Stimulated activated CD4-positive, alpha-beta T cell treated with anti-CD3 and anti-CD28 coated beads, Interleukin-12 subunit alpha, Interleukin-12 subunit beta, amount 100 ng/mL, for 48 hours (primary cell): ENCODE results near the gene FOLR2.
"Not testable (repeated sequence)": the region's sequence is repeated elsewhere in the genome, so short reads cannot be mapped to it uniquely, and the experiment has no call there.

Source experiments
- DNase-seq, 3 donors: peaks; one replicate each; pipeline ENCODE4 v3.0.0-alpha.2; 2020; ENCODE audit warnings: low read depth in 2 of 3, low spot score in 1 of 3

Gene FOLR2

GRCh38 chr11:72204886-72205285 lies 11.7 kb upstream of the FOLR2 start:
- no peak for DNase-seq

DNA sequence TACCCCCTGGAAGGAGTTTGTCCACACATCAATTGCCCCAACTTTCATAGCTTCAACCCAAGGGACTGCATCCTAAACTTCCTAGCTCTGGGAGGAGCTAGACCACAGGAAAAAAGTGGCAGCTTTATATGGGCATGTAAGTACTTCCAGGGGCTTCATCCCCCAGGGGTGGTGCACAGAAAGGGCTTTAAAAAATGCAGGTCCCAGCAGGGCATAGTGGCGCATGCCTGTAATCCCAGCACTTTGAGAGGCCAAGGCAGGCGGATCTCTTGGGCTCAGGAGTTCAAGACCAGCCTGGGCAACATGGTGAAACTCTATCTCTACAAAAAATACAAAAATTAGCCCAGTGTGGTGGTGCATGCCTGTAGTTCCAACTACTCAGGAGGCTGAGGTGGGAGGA lies 9.8 kb upstream of the FOLR2 start:
- not testable (repeated sequence) for DNase-seq

GRCh38 chr11:72208281-72208680 lies 8.3 kb upstream of the FOLR2 start:
- no peak for DNase-seq

DNA sequence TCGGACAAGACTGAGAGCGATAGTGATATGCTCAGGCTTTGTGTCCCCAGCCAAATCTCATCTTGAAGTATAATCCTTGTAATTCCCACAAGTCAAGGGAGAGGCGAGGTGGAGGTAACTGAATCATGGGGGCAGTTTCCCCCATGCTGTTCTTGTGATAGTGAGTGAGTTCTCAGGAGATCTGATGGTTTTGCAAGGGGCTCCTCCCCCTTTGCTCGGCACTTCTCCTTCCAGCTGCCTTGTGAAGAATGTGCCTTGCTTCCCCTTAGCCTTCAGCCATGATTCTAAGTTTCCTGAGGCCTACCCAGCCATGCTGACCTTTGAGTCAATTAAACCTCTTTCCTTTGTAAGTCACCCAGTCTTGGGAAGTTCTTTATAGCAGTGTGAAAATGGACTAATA lies 7.5 kb upstream of the FOLR2 start:
- DNase-seq: no peak

GRCh38 chr11:72217841-72218240 lies 1.2 kb downstream of the FOLR2 start:
- DNase-seq: no peak

DNA sequence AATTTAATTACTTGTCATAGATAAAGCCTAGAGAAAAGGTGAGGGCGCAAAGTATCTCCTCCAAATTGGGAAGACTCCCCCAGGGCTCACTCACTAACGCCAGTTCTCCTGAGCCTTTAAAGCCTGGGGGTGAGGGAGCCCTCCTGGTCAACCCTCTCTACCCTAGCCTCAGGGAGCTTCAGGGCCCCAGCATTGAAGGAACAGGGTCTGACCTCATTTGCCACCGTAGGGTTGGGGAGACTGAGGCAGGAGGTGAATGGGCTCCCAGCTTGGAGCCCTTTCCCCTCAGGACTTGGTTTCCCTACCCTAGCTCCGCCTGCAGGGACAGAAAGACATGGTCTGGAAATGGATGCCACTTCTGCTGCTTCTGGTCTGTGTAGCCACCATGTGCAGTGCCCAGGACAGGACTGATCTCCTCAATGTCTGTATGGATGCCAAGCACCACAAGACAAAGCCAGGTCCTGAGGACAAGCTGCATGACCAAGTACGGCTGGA lies 1.7 kb downstream of the FOLR2 start:
- no peak for DNase-seq

DNA sequence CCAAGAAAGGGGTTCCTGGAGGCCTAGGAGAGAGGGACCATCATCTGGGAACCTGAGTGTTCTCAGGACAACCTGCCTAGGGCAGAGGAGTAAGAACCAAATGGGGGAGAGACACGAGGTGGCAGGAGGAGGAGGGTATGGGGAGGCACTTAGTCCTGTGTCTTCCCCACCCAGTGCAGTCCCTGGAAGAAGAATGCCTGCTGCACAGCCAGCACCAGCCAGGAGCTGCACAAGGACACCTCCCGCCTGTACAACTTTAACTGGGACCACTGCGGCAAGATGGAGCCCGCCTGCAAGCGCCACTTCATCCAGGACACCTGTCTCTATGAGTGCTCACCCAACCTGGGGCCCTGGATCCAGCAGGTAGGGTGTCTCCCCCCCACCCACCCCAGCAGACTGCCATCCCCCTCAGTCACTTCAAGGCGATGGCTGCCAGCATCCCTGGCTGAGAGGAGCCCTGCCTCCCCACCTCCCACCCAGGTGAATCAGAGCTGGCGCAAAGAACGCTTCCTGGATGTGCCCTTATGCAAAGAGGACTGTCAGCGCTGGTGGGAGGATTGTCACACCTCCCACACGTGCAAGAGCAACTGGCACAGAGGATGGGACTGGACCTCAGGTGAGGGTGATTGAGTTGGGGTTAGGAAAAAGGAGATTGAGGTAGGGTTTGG lies 4.2 kb downstream of the FOLR2 start:
- DNase-seq: no peak

DNA sequence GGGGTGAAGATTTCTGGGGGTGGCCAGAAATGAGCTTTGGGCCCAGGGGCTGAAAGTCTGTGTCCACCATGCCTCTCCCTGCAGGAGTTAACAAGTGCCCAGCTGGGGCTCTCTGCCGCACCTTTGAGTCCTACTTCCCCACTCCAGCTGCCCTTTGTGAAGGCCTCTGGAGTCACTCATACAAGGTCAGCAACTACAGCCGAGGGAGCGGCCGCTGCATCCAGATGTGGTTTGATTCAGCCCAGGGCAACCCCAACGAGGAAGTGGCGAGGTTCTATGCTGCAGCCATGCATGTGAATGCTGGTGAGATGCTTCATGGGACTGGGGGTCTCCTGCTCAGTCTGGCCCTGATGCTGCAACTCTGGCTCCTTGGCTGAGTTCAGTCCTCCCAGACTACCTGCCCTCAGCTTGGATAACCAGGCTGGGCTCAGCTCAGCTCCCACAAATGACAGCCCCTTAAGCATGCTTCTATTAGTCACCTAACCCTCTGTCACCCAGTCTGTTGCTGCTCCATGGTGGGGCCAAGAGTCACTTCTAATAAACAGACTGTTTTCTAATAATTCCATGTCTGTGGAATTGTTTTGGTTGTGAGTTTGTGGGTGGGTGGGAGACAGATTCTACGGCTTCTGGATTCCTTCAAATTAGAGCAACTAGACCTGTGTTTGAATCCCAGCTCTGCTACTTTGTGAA lies 4.9 kb downstream of the FOLR2 start:
- no peak for DNase-seq

DNA sequence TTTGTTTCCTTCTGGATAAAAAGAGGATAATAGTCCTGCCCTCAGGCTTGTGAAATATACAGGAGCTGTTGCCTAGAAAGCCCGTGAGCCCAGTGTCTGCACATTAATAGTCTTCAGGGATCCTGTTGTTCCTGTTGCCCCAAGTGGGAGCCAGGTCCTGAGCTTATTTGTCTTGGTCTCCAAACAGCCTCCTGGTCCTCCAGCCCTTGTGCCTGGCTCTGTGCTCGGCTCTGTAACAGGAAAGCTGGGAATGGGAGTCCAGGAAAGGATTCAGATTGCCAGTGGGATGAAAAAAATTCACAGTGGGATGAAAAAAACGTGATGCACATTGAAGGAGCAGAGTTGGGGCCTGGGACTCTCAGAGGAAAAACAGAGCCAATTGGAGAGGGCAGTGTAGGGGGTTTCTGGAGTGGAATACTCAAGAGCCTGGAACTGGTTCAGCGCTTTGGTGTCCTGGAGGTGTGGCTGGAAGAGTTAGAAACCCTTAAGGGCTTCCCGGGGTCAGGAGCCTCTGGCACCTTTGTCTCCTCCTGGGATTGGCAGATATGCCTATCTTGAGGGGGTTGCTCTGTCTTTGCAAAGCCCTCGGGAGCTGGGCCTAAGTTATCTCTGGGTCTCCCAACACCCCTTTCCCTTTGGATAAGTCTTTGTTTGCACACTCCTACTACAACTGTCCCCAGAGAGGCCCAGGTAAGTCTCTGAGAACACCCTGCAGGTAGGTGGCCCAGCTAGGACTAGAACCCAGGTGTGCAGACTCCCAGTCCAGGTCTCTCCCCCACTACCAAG lies 5.7 kb downstream of the FOLR2 start:
- DNase-seq: no peak

- peak; percentile 84 to 93 (median 84) for DNase-seq
Observed at GRCh38 chr11:72222907-72223614, 6.5 kb downstream of the FOLR2 start.

GRCh38 chr11:72223615-72224563 lies 7.3 kb downstream of the FOLR2 start:
- peak in 1 of 3 donors; percentile 59 for DNase-seq

GRCh38 chr11:72224564-72225410 lies 8.2 kb downstream of the FOLR2 start, which contains the start of gene INPPL1:
Gene INPPL1, plus strand, starts transcription at chr11:72224767. Its CDS starts 218 bp downstream, at chr11:72224985.
- DNase-seq: no peak

- no peak for DNase-seq
Observed at GRCh38 chr11:72225411-72225951, 8.9 kb downstream of the FOLR2 start.

- DNase-seq: no peak
Observed at GRCh38 chr11:72226701-72227100, 10.1 kb downstream of the FOLR2 start.

- DNase-seq: no peak
Observed at GRCh38 chr11:72227316-72228228, 11.0 kb downstream of the FOLR2 start.

DNA sequence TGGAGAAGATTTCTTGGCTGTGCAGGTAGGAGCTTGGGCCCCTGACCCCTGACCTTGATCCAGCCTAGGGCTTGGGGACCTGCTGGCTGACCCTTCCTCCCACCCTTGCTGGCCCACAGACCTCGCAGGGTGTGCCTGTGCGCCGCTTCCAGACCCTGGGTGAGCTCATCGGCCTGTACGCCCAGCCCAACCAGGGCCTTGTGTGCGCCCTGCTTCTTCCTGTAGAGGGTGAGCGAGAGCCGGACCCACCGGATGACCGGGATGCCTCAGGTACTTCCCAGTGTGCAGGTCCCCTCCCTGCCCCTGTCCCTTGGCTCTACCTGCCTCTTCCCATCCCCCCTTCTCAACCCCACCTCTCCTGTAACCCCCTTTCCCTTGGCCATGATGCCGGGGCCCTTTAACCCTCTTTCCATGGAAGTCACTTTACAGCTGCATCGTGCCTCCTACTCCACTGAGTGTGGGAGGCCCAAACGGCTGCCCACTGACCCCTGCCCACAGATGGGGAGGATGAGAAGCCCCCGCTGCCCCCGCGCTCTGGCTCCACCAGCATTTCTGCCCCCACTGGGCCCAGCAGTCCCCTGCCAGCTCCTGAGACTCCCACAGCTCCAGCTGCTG lies 11.7 kb downstream of the FOLR2 start:
- DNase-seq: no peak

DNA sequence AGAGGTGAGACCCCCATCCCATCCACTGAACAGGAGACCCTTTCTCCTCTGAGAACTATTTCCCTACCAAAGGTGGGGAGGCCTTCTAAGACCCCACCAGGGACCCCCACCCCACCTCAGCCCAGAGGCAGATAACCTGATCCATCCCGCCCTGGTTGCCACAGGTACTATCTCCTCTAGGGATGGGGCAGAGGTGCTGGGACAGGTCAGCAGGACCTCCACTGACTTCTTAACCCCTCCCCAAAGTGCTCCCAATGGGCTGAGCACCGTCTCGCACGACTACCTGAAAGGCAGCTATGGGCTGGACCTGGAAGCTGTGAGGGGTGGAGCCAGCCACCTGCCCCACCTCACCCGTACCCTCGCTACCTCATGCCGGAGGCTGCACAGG lies 12.2 kb downstream of the FOLR2 start:
- no peak for DNase-seq
